ENCODE results near the gene OR12D1. TPM values are rescaled to one million over a fixed set of nuclear protein-coding genes. Genes with fewer than 3 reads are reported as not detected.
"Not testable (repeated sequence)": the region's sequence is repeated elsewhere in the genome, so short reads cannot be mapped to it uniquely, and the experiment has no call there.

Gene OR12D1
- polyA plus RNA-seq, 2 donors = not detected

GRCh38 chr6:29424575-29424974 lies 9.8 kb downstream of the OR12D1 start:
- Histone ChIP-seq H3K36me3 (ENCODE audit: control insufficient read depth in 2 of 2, insufficient read depth in 2 of 2, low read length in 1 of 2) (no peaks in the 10 kb centered on the region), H3K9me3 (ENCODE audit: control insufficient read depth in 2 of 2, insufficient read depth in 1 of 2, low read depth in 1 of 2, low read length in 1 of 2) (no peaks in the 10 kb centered on the region), H3K4me1 (ENCODE audit: control insufficient read depth in 2 of 2, insufficient read depth in 2 of 2, low read length in 1 of 2) (no peaks in the 10 kb centered on the region), H3K27ac (ENCODE audit: low read depth in 2 of 2, low read length in 1 of 2) (no peak overlapping the region), H3K27me3 (ENCODE audit: control insufficient read depth in 1 of 2, insufficient read depth in 2 of 2, low read length in 2 of 2) (no peaks in the 10 kb centered on the region), H3K4me3 (ENCODE audit: low read depth in 1 of 2, low read length in 2 of 2) (no peak overlapping the region)
- WGBS, 2 donors = 25 to 37% methylated on average over 2 of the region's 2 CpGs

DNA sequence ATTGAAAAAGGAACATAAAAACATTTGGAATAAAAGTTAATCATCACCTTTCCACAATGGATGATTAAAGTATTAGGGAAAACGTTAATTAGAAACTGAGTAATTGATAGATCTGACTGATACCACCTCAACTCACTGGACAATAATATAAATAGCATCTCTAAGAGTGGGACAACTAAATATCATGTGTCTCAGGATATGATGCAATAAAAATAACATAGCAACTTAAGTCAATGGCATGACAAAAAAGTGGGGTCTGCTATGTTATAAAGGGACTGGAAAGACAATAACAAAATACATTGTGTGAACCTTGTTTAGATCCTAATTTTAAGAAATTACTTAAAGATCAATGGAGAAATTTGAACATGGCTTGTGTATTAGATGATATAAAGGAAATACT lies 10.3 kb downstream of the OR12D1 start:
- WGBS, 2 donors = 38 to 48% methylated on average over 1 of the region's 1 CpG
- Histone ChIP-seq H3K27me3 (ENCODE audit: control insufficient read depth in 1 of 2, insufficient read depth in 2 of 2, low read length in 2 of 2) (no peaks in the 10 kb centered on the region), H3K9me3 (ENCODE audit: control insufficient read depth in 2 of 2, insufficient read depth in 1 of 2, low read depth in 1 of 2, low read length in 1 of 2) (no peaks in the 10 kb centered on the region), H3K36me3 (ENCODE audit: control insufficient read depth in 2 of 2, insufficient read depth in 2 of 2, low read length in 1 of 2) (no peaks in the 10 kb centered on the region), H3K27ac (ENCODE audit: low read depth in 2 of 2, low read length in 1 of 2) (no peak overlapping the region), H3K4me3 (ENCODE audit: low read depth in 1 of 2, low read length in 2 of 2) (no peak overlapping the region), H3K4me1 (ENCODE audit: control insufficient read depth in 2 of 2, insufficient read depth in 2 of 2, low read length in 1 of 2) (no peaks in the 10 kb centered on the region)

DNA sequence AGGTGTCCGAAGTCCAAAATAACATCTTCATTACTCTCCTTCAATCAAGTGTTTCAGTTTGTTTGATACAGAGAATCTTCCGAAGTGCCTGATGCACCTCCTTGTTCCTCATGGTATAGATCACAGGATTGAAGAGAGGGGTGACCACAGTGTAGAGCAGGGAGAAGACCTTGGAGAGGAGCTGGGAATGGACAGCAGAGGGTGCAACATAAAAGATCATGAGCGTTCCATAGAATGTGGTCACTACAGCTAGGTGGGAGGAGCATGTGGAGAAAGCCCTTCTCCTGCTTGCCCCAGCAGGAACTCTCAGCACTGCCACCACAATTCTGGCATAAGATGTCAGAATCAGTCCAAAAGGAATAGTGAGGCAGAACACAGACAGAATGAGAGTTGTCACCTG lies 11.9 kb downstream of the OR12D1 start:
- H3K4me3 ChIP-seq (ENCODE audit: low read depth in 1 of 2, low read length in 2 of 2) = no peak overlapping the region

DNA sequence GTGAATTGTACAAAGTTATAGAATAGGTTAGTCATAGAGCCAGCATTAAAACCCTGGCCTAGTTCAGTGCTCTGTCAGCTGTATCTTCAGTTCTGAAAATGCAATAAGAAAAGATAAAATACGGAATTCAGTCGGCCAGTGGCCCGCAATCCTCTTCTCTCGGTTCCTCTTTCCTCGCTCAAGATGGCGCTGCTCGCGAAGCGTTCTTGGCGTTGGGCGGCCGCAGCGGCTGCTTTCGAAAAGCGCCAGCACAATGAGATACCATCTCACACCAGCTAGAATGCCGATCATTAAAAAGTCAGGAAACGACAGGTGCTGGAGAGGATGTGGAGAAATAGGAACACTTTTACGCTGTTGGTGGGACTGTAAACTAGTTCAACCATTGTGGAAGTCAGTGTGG lies 22.0 kb downstream of the OR12D1 start:
- not testable (repeated sequence) for H3K27me3 ChIP-seq (ENCODE audit: control insufficient read depth in 1 of 2, insufficient read depth in 2 of 2, low read length in 2 of 2); H3K27ac ChIP-seq (ENCODE audit: low read depth in 2 of 2, low read length in 1 of 2); H3K9me3 ChIP-seq (ENCODE audit: control insufficient read depth in 2 of 2, insufficient read depth in 1 of 2, low read depth in 1 of 2, low read length in 1 of 2); H3K4me3 ChIP-seq (ENCODE audit: low read depth in 1 of 2, low read length in 2 of 2); H3K4me1 ChIP-seq (ENCODE audit: control insufficient read depth in 2 of 2, insufficient read depth in 2 of 2, low read length in 1 of 2); H3K36me3 ChIP-seq (ENCODE audit: control insufficient read depth in 2 of 2, insufficient read depth in 2 of 2, low read length in 1 of 2)
- 70 to 76% methylated on average over 18 of the region's 18 CpGs for WGBS, 2 donors

More for the DNA sequence above, 11.9 kb downstream of the OR12D1 start:
- Histone ChIP-seq H3K27ac (ENCODE audit: low read depth in 2 of 2, low read length in 1 of 2) (no peak overlapping the region), H3K27me3 (ENCODE audit: control insufficient read depth in 1 of 2, insufficient read depth in 2 of 2, low read length in 2 of 2) (no peaks in the 10 kb centered on the region), H3K9me3 (ENCODE audit: control insufficient read depth in 2 of 2, insufficient read depth in 1 of 2, low read depth in 1 of 2, low read length in 1 of 2) (no peaks in the 10 kb centered on the region), H3K4me1 (ENCODE audit: control insufficient read depth in 2 of 2, insufficient read depth in 2 of 2, low read length in 1 of 2) (no peaks in the 10 kb centered on the region), H3K36me3 (ENCODE audit: control insufficient read depth in 2 of 2, insufficient read depth in 2 of 2, low read length in 1 of 2) (no peaks in the 10 kb centered on the region)
- WGBS, 2 donors = 79 to 84% methylated on average over 3 of the region's 3 CpGs

DNA sequence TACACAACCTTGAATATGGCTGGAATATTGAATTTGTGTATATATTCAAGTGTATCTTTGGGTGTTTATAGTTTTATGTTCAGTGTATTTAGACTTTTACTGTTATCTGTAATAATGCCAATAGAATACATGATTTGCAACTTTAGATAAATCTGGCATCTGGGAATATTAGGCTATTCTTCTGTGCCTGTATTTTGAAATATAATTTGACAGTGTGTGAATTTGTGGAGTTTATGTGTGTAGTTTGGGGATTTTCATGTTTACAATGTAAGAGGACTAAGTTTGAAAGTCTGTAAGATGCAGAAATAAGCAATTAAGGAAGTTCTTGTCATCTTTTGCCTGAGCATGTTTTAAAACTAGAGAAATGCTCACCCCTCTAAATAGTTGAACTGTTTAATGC lies 24.3 kb downstream of the OR12D1 start, which contains the start of gene OR10C1:
Gene OR10C1 (plus strand): TSS at position 301 of the 400 bp plus-strand sequence. CDS start 710 bp downstream, outside the sequence.
- H3K4me3 ChIP-seq (ENCODE audit: low read depth in 1 of 2, low read length in 2 of 2) = no peak within 1 kb of the TSS
- H3K36me3 ChIP-seq (ENCODE audit: control insufficient read depth in 2 of 2, insufficient read depth in 2 of 2, low read length in 1 of 2) = no peaks in the 10 kb centered on the region
- peaks cover 0 to 3% of the 10 kb centered on the region in 2 donors for H3K4me1 ChIP-seq (ENCODE audit: control insufficient read depth in 2 of 2, insufficient read depth in 2 of 2, low read length in 1 of 2)
- no peak within 1 kb of the TSS for H3K27ac ChIP-seq (ENCODE audit: low read depth in 2 of 2, low read length in 1 of 2)
- H3K9me3 ChIP-seq (ENCODE audit: control insufficient read depth in 2 of 2, insufficient read depth in 1 of 2, low read depth in 1 of 2, low read length in 1 of 2) = no peaks in the 10 kb centered on the region
- no peaks in the 10 kb centered on the region for H3K27me3 ChIP-seq (ENCODE audit: control insufficient read depth in 1 of 2, insufficient read depth in 2 of 2, low read length in 2 of 2)

DNA sequence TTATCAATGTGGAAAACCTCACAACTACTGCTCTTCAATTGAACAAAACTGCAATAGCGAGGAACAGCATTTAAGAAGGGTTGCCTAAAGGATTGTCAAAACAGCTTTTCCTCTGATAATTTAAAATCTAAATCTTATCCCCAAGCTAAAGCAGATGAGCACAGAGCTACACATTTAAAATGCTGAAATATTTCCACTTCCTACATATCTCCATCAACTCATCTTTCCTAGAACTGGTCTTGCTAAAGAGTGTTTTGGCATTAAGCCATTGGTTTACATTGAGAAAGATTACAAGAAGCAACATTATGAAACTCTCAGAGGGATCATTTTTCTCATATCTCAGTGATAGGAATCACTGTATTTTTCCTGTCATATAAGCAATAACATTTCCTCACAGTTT lies 28.0 kb downstream of the OR12D1 start:
- 89 to 96% methylated on average over 1 of the region's 1 CpG for WGBS, 2 donors
- Histone ChIP-seq H3K27me3 (ENCODE audit: control insufficient read depth in 1 of 2, insufficient read depth in 2 of 2, low read length in 2 of 2) (no peaks in the 10 kb centered on the region), H3K4me3 (ENCODE audit: low read depth in 1 of 2, low read length in 2 of 2) (no peak overlapping the region), H3K27ac (ENCODE audit: low read depth in 2 of 2, low read length in 1 of 2) (no peak overlapping the region), H3K9me3 (ENCODE audit: control insufficient read depth in 2 of 2, insufficient read depth in 1 of 2, low read depth in 1 of 2, low read length in 1 of 2) (no peaks in the 10 kb centered on the region), H3K4me1 (ENCODE audit: control insufficient read depth in 2 of 2, insufficient read depth in 2 of 2, low read length in 1 of 2) (peaks cover 0 to 3% of the 10 kb centered on the region in 2 donors), H3K36me3 (ENCODE audit: control insufficient read depth in 2 of 2, insufficient read depth in 2 of 2, low read length in 1 of 2) (no peaks in the 10 kb centered on the region)

DNA sequence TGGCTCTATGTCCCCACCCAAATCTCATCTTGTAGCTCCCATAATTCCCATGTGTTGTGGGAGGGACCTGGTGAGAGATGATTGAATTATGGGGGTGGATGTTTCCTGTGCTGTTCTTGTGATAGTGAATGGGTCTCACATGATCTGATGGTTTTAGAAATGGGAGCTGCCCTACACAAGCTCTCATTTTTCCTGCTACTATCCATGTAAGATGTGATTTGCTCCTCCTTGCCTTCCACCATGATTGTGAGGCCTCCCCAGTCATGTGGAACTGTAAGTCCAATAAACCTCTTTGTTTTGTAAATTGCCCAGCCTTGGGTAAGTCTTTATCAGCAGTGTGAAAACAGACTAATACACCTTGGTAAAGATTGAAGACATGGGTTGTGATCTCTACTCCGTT lies 29.3 kb downstream of the OR12D1 start:
- not testable (repeated sequence) for H3K4me1 ChIP-seq (ENCODE audit: control insufficient read depth in 2 of 2, insufficient read depth in 2 of 2, low read length in 1 of 2); H3K27me3 ChIP-seq (ENCODE audit: control insufficient read depth in 1 of 2, insufficient read depth in 2 of 2, low read length in 2 of 2); H3K27ac ChIP-seq (ENCODE audit: low read depth in 2 of 2, low read length in 1 of 2); H3K9me3 ChIP-seq (ENCODE audit: control insufficient read depth in 2 of 2, insufficient read depth in 1 of 2, low read depth in 1 of 2, low read length in 1 of 2); H3K4me3 ChIP-seq (ENCODE audit: low read depth in 1 of 2, low read length in 2 of 2); H3K36me3 ChIP-seq (ENCODE audit: control insufficient read depth in 2 of 2, insufficient read depth in 2 of 2, low read length in 1 of 2)
- 64 to 74% methylated on average over 1 of the region's 1 CpG for WGBS, 2 donors

GRCh38 chr6:29447670-29448069 lies 32.9 kb downstream of the OR12D1 start:
- H3K27me3 ChIP-seq (ENCODE audit: control insufficient read depth in 1 of 2, insufficient read depth in 2 of 2, low read length in 2 of 2) = no peaks in the 10 kb centered on the region
- H3K4me1 ChIP-seq (ENCODE audit: control insufficient read depth in 2 of 2, insufficient read depth in 2 of 2, low read length in 1 of 2) = no peaks in the 10 kb centered on the region
- no peaks in the 10 kb centered on the region for H3K36me3 ChIP-seq (ENCODE audit: control insufficient read depth in 2 of 2, insufficient read depth in 2 of 2, low read length in 1 of 2)
- no peak overlapping the region for H3K27ac ChIP-seq (ENCODE audit: low read depth in 2 of 2, low read length in 1 of 2)
- H3K4me3 ChIP-seq (ENCODE audit: low read depth in 1 of 2, low read length in 2 of 2) = no peak overlapping the region
- H3K9me3 ChIP-seq (ENCODE audit: control insufficient read depth in 2 of 2, insufficient read depth in 1 of 2, low read depth in 1 of 2, low read length in 1 of 2) = no peaks in the 10 kb centered on the region
- WGBS, 2 donors = 80 to 89% methylated on average over 1 of the region's 1 CpG

- 73 to 77% methylated on average over 3 of the region's 3 CpGs for WGBS, 2 donors
- no peaks in the 10 kb centered on the region for H3K9me3 ChIP-seq (ENCODE audit: control insufficient read depth in 2 of 2, insufficient read depth in 1 of 2, low read depth in 1 of 2, low read length in 1 of 2)
- no peaks in the 10 kb centered on the region for H3K36me3 ChIP-seq (ENCODE audit: control insufficient read depth in 2 of 2, insufficient read depth in 2 of 2, low read length in 1 of 2)
- no peak overlapping the region for H3K27ac ChIP-seq (ENCODE audit: low read depth in 2 of 2, low read length in 1 of 2)
- no peak overlapping the region for H3K4me3 ChIP-seq (ENCODE audit: low read depth in 1 of 2, low read length in 2 of 2)
- no peaks in the 10 kb centered on the region for H3K4me1 ChIP-seq (ENCODE audit: control insufficient read depth in 2 of 2, insufficient read depth in 2 of 2, low read length in 1 of 2)
- no peaks in the 10 kb centered on the region for H3K27me3 ChIP-seq (ENCODE audit: control insufficient read depth in 1 of 2, insufficient read depth in 2 of 2, low read length in 2 of 2)
Observed at GRCh38 chr6:29451471-29452193, 36.9 kb downstream of the OR12D1 start.

DNA sequence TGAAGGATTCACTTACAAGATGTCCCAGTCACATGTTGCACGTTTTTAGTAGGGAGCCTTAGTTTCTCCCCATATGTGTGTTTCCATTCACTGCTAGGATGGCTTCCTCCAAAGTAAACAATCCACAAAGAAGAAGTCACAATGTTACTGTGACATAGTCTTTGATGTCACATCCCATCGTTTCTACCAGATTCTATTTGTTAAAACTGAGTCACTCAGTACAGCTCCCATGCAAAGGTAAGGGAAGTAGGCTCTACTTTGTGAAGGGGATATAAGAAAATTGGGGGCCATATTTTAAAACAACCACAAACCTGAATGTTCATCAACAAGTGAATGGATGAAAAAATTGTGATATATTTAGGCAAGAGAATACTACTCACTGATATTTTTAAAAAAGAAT lies 42.2 kb downstream of the OR12D1 start, which contains the start of the genes OR11A1 and OR2H1:
Gene OR11A1 (minus strand): TSS at position 101 of the 400 bp plus-strand sequence. CDS start 29,430 bp downstream, outside the sequence.
Gene OR2H1 (plus strand): TSS at position 185 of the 400 bp plus-strand sequence. CDS start 4,615 bp downstream, outside the sequence.
- Histone ChIP-seq H3K4me3 (ENCODE audit: low read depth in 1 of 2, low read length in 2 of 2) (no peak within 1 kb of the TSS), H3K9me3 (ENCODE audit: control insufficient read depth in 2 of 2, insufficient read depth in 1 of 2, low read depth in 1 of 2, low read length in 1 of 2) (no peaks in the 10 kb centered on the region), H3K4me1 (ENCODE audit: control insufficient read depth in 2 of 2, insufficient read depth in 2 of 2, low read length in 1 of 2) (no peaks in the 10 kb centered on the region), H3K36me3 (ENCODE audit: control insufficient read depth in 2 of 2, insufficient read depth in 2 of 2, low read length in 1 of 2) (no peaks in the 10 kb centered on the region), H3K27ac (ENCODE audit: low read depth in 2 of 2, low read length in 1 of 2) (no peak within 1 kb of the TSS), H3K27me3 (ENCODE audit: control insufficient read depth in 1 of 2, insufficient read depth in 2 of 2, low read length in 2 of 2) (no peaks in the 10 kb centered on the region)
- WGBS, 2 donors = 54 to 55% methylated on average over 2 of the region's 2 CpGs

Measured in esophagus (tissue), 2 donors.